Measurements from ENCODE around the gene UBE2F.

DNA sequence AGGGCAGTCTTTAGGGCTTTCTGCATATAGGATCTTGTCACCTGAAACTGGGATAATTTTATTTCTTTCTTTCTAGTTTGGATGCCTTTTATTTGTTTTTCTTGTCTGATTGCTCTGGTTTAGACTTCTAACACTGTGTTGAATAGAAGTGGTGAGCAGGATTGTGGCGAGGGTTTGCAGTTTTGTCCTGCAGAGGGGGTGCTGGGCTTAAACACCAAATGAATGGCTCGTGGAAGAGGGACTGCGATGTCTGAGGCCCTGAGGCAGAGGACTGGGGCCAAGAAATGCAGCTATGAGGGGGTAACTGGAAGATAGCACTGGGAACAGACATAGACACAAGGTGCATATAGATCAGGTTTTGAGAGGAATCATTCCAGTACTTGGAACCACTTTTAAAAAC is 20.5 kb downstream of the UBE2F start:
- TF ChIP-seq, protein P1, sequence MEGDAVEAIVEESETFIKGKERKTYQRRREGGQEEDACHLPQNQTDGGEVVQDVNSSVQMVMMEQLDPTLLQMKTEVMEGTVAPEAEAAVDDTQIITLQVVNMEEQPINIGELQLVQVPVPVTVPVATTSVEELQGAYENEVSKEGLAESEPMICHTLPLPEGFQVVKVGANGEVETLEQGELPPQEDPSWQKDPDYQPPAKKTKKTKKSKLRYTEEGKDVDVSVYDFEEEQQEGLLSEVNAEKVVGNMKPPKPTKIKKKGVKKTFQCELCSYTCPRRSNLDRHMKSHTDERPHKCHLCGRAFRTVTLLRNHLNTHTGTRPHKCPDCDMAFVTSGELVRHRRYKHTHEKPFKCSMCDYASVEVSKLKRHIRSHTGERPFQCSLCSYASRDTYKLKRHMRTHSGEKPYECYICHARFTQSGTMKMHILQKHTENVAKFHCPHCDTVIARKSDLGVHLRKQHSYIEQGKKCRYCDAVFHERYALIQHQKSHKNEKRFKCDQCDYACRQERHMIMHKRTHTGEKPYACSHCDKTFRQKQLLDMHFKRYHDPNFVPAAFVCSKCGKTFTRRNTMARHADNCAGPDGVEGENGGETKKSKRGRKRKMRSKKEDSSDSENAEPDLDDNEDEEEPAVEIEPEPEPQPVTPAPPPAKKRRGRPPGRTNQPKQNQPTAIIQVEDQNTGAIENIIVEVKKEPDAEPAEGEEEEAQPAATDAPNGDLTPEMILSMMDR (IDR thresholded peaks at IDR 0.05), result no peak
- TF ChIP-seq POLR2A (IDR thresholded peaks at IDR 0.05), result no peak

Data from testis (tissue), 2 donors.